T47D (cell line): Measurements from ENCODE around the gene SCCPDH.

ENCODE experiments used
- DNase-seq, 2 experiments: peaks; one replicate each; pipeline versions ENCODE4 v3.0.0 to v3.0.0-alpha.2; 2011 to 2012; ENCODE audit warnings: low read depth in 1 of 2, low spot score in 1 of 2
- JUND ChIP-seq: IDR thresholded peaks from 2 replicates; pipeline ENCODE4 v1.6.1; 2012; ENCODE audit warnings: low read depth
- in situ Hi-C: cut with HindIII; loops from 2 replicates; pipeline ENCODE4 v1.10.0; 2016; ENCODE audit warnings: low sequenced_read_pairs, low pct_unique_long_range_greater_than_20kb

Gene SCCPDH

DNA sequence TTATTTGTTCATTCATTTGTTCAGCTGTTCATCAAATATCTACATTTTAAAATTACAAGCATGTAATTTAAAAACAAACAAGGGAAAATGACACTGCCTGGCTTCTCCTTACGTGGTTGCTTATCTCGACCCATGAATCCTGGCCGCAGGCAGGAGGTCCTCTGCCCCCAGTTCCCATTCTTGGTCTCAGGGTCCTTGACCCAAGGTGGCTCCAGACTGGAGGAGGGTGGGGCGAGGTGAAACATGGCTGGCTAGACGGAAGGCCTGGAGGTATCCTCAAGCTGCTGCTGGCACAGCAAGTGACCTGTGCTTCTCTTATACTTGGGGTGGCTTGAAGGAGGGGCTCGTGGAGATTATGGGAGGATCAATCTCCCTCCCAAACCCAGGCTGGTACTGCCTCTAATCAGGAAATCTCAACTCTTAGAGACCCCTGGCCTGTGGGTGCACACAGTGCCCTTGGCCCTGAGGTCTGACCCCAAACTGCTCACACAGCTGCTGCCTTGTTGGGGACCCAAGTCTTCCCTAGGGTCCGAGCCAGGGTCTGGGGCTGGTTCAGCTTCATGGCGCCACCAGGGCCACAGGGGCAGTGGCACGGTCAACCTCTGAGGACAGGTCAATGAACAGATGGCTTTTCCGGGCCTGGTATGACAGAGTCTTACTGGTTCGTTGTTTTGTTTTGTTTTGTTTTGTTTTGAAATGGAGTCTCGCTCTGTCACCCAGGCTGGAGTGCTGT lies 63.7 kb downstream of the SCCPDH start:
- no peak for DNase-seq
- no peak for TF ChIP-seq JUND
- in situ Hi-C loops = no loop called here

DNA sequence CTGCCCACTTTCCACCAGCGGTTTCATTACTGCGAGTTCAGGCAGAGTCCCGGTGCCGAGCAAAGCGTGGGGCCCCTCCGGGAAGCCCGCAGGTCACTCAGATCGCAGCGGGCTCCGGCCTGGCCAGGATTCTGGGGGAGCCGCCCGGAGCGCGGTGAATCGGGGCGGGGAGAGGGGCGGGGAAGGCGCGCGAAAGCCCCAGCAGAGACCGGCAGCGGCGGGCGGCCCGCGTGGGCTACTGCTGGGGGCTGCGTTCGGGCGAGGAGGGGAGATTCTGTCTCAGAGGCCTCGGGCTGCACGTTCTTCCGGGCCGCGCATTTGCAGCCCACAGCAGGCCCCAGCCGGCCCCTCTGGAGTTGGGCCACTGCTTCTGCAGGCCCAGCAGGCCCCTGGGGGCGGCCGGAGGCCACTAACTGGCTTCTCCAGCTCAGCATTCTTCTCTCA lies 64.7 kb downstream of the SCCPDH start:
- no peak for DNase-seq
- in situ Hi-C loops = no loop called here
- TF ChIP-seq JUND = no peak

DNA sequence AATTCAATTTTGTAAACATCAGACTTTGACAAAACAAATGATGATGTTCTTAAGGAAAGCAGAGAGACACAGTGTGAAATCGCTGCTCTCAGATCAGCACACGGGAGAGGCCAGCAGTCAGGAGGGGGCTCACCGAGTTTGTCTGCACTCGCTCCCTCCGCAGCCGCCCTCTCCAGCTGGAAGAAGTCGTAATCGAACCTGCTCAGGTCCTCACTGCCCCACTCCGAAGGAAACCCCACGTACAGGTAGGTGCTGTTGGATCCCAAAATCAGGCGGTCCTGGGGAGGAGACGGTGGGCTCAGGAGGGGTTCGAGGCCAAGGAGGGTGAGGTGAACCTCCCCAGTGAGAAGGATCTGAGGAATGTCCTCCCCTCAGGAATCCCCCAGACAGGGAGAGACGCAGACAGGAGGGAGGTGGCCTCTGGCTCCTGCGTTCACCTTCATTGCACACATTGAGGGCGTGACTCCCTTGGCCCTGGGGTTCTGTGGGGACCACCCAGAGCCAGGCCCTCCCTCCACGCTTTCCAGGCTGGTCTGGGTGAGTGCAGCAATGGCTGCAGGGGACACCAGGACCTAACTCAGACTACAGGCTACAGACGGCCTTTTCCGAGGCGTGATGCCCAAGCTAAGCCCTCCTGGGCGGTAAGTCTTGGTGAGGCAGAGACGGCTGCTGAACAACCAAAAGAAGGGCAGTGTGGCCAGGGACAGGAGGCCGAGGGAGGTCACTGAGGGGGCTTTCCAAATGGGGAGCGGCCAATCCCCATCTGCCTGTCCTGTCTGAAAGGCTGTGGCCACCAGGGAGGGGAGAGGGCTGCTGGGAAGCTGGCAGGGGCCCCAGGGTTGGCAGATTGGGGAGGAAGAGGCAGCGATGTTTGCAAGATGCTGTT lies 65.5 kb downstream of the SCCPDH start:
- in situ Hi-C loops = no loop called here
- TF ChIP-seq JUND = no peak
- no peak for DNase-seq

- in situ Hi-C loops = no loop called here
- TF ChIP-seq JUND = no peak
- DNase-seq = no peak
Measured at GRCh38 chr1:246790364-246790763, 66.2 kb downstream of the SCCPDH start.

- in situ Hi-C loops = no loop called here
- DNase-seq = no peak
- TF ChIP-seq JUND = no peak
Measured at GRCh38 chr1:246790833-246791232, 66.6 kb downstream of the SCCPDH start.

DNA sequence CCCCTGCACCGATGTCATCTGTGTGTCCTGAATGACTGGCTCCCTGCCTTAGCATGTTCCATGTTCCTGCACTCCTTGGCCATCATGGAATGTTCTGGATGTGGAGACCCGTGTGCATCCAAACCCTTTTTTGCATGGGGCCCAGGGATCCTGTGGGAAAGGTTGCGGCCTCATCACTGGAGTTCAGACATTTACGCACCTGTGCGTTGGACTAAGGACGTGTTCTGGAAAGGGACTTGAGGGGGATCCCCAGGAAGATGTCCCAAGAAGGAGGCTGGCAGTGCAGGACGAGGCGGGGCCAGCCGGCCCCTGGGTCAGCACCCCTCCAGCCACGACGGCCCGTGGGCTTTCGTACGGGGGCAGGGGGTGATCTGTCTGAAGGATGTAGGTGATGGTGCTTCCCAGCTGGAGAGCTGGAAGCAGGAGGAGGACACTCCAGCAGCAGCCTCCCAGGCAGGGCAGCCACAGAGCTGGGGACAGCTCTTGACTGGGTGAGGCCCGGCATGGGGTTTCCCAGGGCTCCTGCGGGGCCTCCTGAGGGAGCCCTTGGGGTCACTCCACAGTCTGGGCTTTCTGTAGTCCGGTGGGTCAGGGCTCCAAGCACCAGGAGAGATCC lies 67.2 kb downstream of the SCCPDH start:
- DNase-seq = no peak
- in situ Hi-C loops = no loop called here
- no peak for TF ChIP-seq JUND

DNA sequence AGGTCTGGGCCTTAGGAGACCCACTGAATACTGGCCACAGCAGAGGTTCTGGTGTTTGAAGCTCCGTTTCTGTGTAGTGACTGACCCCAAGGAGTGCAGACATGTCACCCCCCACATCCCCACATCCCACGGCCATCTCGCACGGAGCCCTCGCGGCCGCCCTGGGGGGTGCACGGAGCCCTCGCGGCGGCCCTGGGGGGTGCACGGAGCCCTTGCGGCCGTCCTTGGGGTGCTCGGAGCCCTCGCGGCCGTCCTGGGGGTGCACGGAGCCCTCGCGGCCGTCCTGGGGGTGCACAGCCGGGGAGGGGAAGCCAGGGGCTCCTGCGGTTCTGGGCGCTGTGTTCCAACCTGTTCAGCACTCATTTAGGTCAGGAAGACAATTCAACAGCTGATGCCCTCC lies 68.4 kb downstream of the SCCPDH start:
- no peak for DNase-seq
- in situ Hi-C loops = no loop called here

GRCh38 chr1:246793356-246793896 lies 69.2 kb downstream of the SCCPDH start:
- no peak for DNase-seq
- in situ Hi-C loops = no loop called here
- TF ChIP-seq JUND = no peak

More for the DNA sequence above, 68.4 kb downstream of the SCCPDH start:
- TF ChIP-seq JUND = no peak

DNA sequence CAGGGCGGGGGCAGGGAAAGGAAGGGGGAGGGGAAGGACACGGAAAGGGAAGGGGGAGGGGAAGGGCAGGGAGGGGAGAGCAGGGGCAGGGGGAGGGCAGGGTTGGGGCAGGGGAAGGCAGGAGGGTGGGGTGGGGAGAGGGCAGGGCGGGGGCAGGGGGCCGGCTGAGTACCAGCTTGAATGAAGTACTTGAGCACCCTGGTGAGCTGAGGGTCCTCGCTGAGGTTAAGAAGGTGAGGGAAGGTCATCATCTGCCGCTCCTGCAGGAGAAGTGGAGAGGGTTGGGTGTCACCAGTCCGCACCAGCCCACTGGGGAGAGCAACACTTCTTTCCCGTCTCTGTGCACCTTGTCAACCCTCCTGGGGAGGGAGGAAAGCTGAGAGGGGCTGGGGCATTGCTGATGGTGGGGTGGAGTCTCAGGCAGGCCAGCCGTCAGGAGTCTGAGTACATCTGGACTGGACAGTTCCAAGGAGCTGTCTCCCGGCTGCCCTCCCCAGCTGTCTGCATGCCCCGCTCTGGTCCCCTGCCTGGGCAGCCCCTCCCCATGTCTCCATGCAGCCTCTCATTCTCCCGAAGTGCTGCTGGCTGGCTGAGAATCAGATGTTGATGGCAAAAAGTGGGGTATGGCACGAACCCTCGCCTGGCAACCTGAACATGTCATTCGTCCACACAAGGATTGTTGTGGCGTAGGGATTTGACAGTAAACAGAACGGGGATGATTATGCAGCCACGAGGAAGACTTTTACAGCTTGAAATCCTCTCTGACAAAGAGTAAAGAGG lies 70.0 kb downstream of the SCCPDH start:
- in situ Hi-C loops = no loop called here
- no peak for DNase-seq
- no peak for TF ChIP-seq JUND

DNA sequence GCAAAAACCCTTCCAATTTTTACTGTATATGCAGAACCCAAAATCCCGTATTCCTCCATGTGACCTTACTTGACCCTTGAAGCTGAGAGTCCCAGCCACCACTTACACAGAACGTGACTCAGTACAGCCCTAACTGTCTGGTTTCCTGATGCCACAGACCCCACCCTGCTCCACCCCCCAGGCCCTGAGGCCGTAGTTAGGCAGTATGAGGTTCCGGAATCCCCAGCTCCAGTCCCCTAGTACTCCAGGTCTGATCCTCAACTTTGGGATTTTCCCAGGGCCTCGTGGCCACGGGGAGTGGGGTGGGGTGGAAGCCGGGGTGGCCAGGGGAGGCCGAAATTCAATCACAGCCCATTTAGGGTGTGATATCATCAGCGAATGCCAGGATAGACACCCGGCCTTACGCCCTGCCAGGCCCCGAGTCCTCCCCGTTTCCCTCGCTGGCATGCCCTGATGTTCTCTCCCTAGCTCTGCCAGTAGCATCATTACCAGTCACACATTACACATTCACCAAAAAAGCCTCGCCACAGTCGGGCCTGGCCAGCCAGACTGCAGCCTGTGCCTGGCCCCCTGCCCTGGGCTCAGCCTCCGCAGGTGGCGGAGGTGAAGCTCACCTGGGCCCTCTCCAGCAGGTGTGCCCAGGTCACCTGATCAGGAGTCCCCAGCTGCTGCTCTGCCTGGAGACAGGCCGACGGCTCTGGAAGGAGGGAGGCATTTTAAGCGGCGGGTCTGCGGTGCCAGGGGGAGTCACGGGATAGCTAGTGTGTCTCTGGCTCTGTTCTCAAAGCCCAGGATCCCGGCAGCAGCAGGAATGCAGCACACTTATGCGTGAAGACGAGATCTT lies 70.8 kb downstream of the SCCPDH start:
- no peak for DNase-seq
- no peak for TF ChIP-seq JUND
- in situ Hi-C loops = no loop called here
